K562 (cell line): Measurements from ENCODE around the gene PCBD2. TPM values are rescaled to one million over a fixed set of nuclear protein-coding genes. Genes with fewer than 3 reads are reported as not detected.

Source experiments
- KDM2B ChIP-seq: fragments of 250-450 bp; sonication (Bioruptor Pico); IDR thresholded peaks from 2 replicates; pipeline ENCODE4 v1.8.0; 2021; ENCODE audit warnings: mild to moderate bottlenecking, moderate library complexity
- MEIS2 ChIP-seq: fragments of 450-650 bp; IDR thresholded peaks from 2 replicates; pipeline ENCODE4 v1.6.1; 2014; ENCODE audit warnings: mild to moderate bottlenecking; ENCODE audit not compliant: partially characterized antibody
- SIN3A ChIP-seq, 2 experiments: fragments of 150-350 bp in 1 of 2; IDR thresholded peaks; 2 replicates each; pipeline ENCODE4 v1.6.1; 2011 to 2016; ENCODE audit warnings: borderline replicate concordance in 2 of 2, low read depth in 2 of 2, low read length in 2 of 2, mild to moderate bottlenecking in 2 of 2, moderate library complexity in 2 of 2; ENCODE audit not compliant: control insufficient read depth in 1 of 2
- polyA plus RNA-seq, 8 experiments: library from polyadenylated mRNA; depleted of rRNA in 4 of 8; stranded (reverse) in 5 of 8; unstranded in 3 of 8; fragments of >200 nt; fragmentation: Nextera tagmentation in 2 of 8; fragmentation: Illumina TruSeq in 1 of 8; extraction: Ambion mirVana in 2 of 8; extraction: Trizol in 1 of 8; gene quantifications; 2 replicates each; pipeline versions ENCODE4 v1.2.1 to v1.2.3, GENCODE V29; 2011 to 2014; ENCODE audit warnings: inconsistent platforms in 1 of 8, missing spikeins in 1 of 8
- total RNA-seq, 7 experiments: library from RNA; depleted of rRNA in 6 of 7; stranded (reverse); fragments of >200 nt in 6 of 7; fragmentation: Illumina TruSeq in 2 of 7; extraction: Trizol in 2 of 7; gene quantifications; 2 replicates each; pipeline versions ENCODE4 v1.2.1 to v1.2.3, GENCODE V29; 2011 to 2021; ENCODE audit warnings: low replicate concordance in 1 of 7
- TF ChIP-seq, protein P1 (sequence below): fragments of 450-650 bp; conservative IDR thresholded peaks from 2 replicates; pipeline ENCODE4 v1.6.1; 2016; ENCODE audit warnings: missing genetic modification characterization, low read depth, mild to moderate bottlenecking, missing compliant biosample characterization, moderate library complexity
- TF ChIP-seq, protein P2 (sequence below), 2 experiments: fragments of 450-650 bp; formaldehyde crosslinking in 1 of 2; IDR thresholded peaks; 2 replicates each; pipeline versions ENCODE4 v1.4.0 to v1.6.1; 2014 to 2020; ENCODE audit warnings: mild to moderate bottlenecking in 2 of 2, borderline replicate concordance in 1 of 2, low read depth in 1 of 2
- TF ChIP-seq, protein P3 (sequence below): fragments of 250-450 bp; sonication (Bioruptor Pico); IDR thresholded peaks from 2 replicates; pipeline ENCODE4 v1.6.1; 2021; ENCODE audit warnings: mild to moderate bottlenecking
- TF ChIP-seq, protein P4 (sequence below): sonication (generic); formaldehyde crosslinking; IDR thresholded peaks from 2 replicates; pipeline ENCODE4 v1.8.1; 2023; ENCODE audit warnings: mild to moderate bottlenecking, missing genetic modification reagents
- TF ChIP-seq, protein P5 (sequence below), 2 experiments: fragments of 150-350 bp in 1 of 2; IDR thresholded peaks; 2 replicates each; pipeline ENCODE4 v1.6.1; 2012 to 2016; ENCODE audit warnings: low read depth in 2 of 2, low read length in 2 of 2, mild to moderate bottlenecking in 1 of 2, moderate library complexity in 1 of 2

PCBD2 gene
- total and polyA plus RNA-seq, 9 of the 15 experiments (the other 6 are each of a cell fraction or from before 2014, with no cell fraction given), result 5.2 to 13.8 (median 7.8) TPM

- TF ChIP-seq, protein P1, sequence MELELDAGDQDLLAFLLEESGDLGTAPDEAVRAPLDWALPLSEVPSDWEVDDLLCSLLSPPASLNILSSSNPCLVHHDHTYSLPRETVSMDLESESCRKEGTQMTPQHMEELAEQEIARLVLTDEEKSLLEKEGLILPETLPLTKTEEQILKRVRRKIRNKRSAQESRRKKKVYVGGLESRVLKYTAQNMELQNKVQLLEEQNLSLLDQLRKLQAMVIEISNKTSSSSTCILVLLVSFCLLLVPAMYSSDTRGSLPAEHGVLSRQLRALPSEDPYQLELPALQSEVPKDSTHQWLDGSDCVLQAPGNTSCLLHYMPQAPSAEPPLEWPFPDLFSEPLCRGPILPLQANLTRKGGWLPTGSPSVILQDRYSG (tag), result no peak; the same call in 1 of the 2 replicates
- TF ChIP-seq, protein P2, sequence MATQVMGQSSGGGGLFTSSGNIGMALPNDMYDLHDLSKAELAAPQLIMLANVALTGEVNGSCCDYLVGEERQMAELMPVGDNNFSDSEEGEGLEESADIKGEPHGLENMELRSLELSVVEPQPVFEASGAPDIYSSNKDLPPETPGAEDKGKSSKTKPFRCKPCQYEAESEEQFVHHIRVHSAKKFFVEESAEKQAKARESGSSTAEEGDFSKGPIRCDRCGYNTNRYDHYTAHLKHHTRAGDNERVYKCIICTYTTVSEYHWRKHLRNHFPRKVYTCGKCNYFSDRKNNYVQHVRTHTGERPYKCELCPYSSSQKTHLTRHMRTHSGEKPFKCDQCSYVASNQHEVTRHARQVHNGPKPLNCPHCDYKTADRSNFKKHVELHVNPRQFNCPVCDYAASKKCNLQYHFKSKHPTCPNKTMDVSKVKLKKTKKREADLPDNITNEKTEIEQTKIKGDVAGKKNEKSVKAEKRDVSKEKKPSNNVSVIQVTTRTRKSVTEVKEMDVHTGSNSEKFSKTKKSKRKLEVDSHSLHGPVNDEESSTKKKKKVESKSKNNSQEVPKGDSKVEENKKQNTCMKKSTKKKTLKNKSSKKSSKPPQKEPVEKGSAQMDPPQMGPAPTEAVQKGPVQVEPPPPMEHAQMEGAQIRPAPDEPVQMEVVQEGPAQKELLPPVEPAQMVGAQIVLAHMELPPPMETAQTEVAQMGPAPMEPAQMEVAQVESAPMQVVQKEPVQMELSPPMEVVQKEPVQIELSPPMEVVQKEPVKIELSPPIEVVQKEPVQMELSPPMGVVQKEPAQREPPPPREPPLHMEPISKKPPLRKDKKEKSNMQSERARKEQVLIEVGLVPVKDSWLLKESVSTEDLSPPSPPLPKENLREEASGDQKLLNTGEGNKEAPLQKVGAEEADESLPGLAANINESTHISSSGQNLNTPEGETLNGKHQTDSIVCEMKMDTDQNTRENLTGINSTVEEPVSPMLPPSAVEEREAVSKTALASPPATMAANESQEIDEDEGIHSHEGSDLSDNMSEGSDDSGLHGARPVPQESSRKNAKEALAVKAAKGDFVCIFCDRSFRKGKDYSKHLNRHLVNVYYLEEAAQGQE (IDR thresholded peaks at IDR 0.05; ENCODE audit: borderline replicate concordance), result no peak
- TF ChIP-seq, protein P2 (CRISPR knock-in tag; IDR thresholded peaks at IDR 0.05; ENCODE audit: low read depth), result peak; percentile 70
- TF ChIP-seq SIN3A (IDR thresholded peaks at IDR 0.05; ENCODE audit: borderline replicate concordance in 2 of 2, control insufficient read depth in 1 of 2, low read depth in 2 of 2, low read length in 2 of 2) (peak in 1 of 2 experiments; percentile 51; a peak in 1 of 4 replicates), KDM2B (CRISPR knock-in tag) (no peak), MEIS2 (no peak)
- TF ChIP-seq, protein P3, sequence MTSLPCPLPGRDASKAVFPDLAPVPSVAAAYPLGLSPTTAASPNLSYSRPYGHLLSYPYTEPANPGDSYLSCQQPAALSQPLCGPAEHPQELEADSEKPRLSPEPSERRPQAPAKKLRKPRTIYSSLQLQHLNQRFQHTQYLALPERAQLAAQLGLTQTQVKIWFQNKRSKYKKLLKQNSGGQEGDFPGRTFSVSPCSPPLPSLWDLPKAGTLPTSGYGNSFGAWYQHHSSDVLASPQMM (CRISPR knock-in tag), result no peak
- TF ChIP-seq, protein P4, sequence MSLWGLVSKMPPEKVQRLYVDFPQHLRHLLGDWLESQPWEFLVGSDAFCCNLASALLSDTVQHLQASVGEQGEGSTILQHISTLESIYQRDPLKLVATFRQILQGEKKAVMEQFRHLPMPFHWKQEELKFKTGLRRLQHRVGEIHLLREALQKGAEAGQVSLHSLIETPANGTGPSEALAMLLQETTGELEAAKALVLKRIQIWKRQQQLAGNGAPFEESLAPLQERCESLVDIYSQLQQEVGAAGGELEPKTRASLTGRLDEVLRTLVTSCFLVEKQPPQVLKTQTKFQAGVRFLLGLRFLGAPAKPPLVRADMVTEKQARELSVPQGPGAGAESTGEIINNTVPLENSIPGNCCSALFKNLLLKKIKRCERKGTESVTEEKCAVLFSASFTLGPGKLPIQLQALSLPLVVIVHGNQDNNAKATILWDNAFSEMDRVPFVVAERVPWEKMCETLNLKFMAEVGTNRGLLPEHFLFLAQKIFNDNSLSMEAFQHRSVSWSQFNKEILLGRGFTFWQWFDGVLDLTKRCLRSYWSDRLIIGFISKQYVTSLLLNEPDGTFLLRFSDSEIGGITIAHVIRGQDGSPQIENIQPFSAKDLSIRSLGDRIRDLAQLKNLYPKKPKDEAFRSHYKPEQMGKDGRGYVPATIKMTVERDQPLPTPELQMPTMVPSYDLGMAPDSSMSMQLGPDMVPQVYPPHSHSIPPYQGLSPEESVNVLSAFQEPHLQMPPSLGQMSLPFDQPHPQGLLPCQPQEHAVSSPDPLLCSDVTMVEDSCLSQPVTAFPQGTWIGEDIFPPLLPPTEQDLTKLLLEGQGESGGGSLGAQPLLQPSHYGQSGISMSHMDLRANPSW, result no peak
- TF ChIP-seq, protein P5, sequence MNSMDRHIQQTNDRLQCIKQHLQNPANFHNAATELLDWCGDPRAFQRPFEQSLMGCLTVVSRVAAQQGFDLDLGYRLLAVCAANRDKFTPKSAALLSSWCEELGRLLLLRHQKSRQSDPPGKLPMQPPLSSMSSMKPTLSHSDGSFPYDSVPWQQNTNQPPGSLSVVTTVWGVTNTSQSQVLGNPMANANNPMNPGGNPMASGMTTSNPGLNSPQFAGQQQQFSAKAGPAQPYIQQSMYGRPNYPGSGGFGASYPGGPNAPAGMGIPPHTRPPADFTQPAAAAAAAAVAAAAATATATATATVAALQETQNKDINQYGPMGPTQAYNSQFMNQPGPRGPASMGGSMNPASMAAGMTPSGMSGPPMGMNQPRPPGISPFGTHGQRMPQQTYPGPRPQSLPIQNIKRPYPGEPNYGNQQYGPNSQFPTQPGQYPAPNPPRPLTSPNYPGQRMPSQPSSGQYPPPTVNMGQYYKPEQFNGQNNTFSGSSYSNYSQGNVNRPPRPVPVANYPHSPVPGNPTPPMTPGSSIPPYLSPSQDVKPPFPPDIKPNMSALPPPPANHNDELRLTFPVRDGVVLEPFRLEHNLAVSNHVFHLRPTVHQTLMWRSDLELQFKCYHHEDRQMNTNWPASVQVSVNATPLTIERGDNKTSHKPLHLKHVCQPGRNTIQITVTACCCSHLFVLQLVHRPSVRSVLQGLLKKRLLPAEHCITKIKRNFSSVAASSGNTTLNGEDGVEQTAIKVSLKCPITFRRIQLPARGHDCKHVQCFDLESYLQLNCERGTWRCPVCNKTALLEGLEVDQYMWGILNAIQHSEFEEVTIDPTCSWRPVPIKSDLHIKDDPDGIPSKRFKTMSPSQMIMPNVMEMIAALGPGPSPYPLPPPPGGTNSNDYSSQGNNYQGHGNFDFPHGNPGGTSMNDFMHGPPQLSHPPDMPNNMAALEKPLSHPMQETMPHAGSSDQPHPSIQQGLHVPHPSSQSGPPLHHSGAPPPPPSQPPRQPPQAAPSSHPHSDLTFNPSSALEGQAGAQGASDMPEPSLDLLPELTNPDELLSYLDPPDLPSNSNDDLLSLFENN (IDR thresholded peaks at IDR 0.05; ENCODE audit: low read depth in 2 of 2, low read length in 2 of 2), result no peak
Observed at GRCh38 chr5:134873987-134874830, 30.7 kb upstream of the PCBD2 start, which contains the start of gene TXNDC15 (continued).
